Kidney (tissue), 14 donors: ENCODE results near the gene LTBP2. TPM values are rescaled to one million over a fixed set of nuclear protein-coding genes. Genes with fewer than 3 reads are reported as not detected.

ENCODE experiments used
- DNase-seq, 5 donors: peaks; one replicate each; pipeline ENCODE4 v3.0.0-alpha.2; 2013 to 2020
- FAIRE-seq: peaks from 2 replicates; lab custom pipeline; 2012; peaks lifted over from hg19 to GRCh38; lab: Jason Lieb, UNC
- H3K27ac ChIP-seq, 2 donors: one replicate each; pipeline ENCODE4 v1.7.0; 2013; ENCODE audit warnings: low read depth in 2 of 2, low read length in 2 of 2, inconsistent platforms in 1 of 2
- H3K27me3 ChIP-seq: one replicate; pipeline ENCODE4 v1.7.1; 2013; ENCODE audit warnings: low read length, inconsistent platforms; ENCODE audit not compliant: control insufficient read depth, insufficient read depth
- H3K36me3 ChIP-seq, 3 donors: one replicate each; pipeline versions ENCODE4 v1.7.0 to v1.7.1; 2013; ENCODE audit warnings: low read length in 3 of 3, control low read depth in 1 of 3, inconsistent platforms in 1 of 3; ENCODE audit not compliant: insufficient read depth in 3 of 3, control insufficient read depth in 2 of 3
- H3K4me1 ChIP-seq, 3 donors: one replicate each; pipeline versions ENCODE4 v1.7.0 to v1.7.1; 2013; ENCODE audit warnings: low read length in 3 of 3, inconsistent platforms in 1 of 3, low read depth in 1 of 3; ENCODE audit not compliant: control insufficient read depth in 2 of 3, insufficient read depth in 2 of 3
- H3K4me3 ChIP-seq, 3 donors: one replicate each; pipeline versions ENCODE4 v1.7.0 to v1.8.1; 2013; ENCODE audit warnings: low read length in 3 of 3, control low read depth in 1 of 3, inconsistent platforms in 1 of 3
- H3K9ac ChIP-seq, 3 donors: one replicate each; pipeline versions ENCODE4 v1.7.0 to v1.7.1; 2013; ENCODE audit warnings: low read length in 3 of 3, control low read depth in 1 of 3, inconsistent platforms in 1 of 3
- H3K9me3 ChIP-seq, 3 donors: one replicate each; pipeline versions ENCODE4 v1.7.0 to v1.7.1; 2013; ENCODE audit warnings: low read length in 3 of 3, control low read depth in 1 of 3, inconsistent platforms in 1 of 3; ENCODE audit not compliant: control insufficient read depth in 2 of 3, insufficient read depth in 1 of 3
- CTCF ChIP-seq: IDR thresholded peaks from 3 replicates; pipeline ENCODE4 v1.5.1; 2012; ENCODE audit warnings: mild to moderate bottlenecking, moderate library complexity, borderline replicate concordance; ENCODE audit not compliant: insufficient read depth; ENCODE audit errors: extremely low read depth
- intact Hi-C: fragments of 100-400 bp; cut with DNase I; formaldehyde crosslinking; loops from one replicate; pipeline ENCODE4 v1.11.1; 2022
- polyA plus RNA-seq: library from polyadenylated mRNA; stranded (reverse); fragments of 350-450 nt; fragmentation: Illumina TruSeq; extraction: RNeasy Lipid Tissue Mini Kit (QIAGEN cat#74804); gene quantifications from one replicate; pipeline ENCODE4 v1.2.3, GENCODE V29; 2014; ENCODE audit warnings: low read depth, low replicate concordance; ENCODE audit not compliant: insufficient read depth
- total RNA-seq: library from RNA; stranded (reverse); fragmentation: NEBNext Ultra II Directional; extraction: Animal tissue kit (Norgen Biotek cat#: 25700); gene quantifications from one replicate; pipeline ENCODE4 v1.2.1, GENCODE V29; 2021
- donor health status: control.
- donor health status: control.
- donor health status: control.
- donor health status: control.
- donor health status: control.
- donor health status: DM: yes; HTN: yes; CAD: no.
- donor health status: Normal renal cell carcinoma (clear cell type).

LTBP2 gene
- total and polyA plus RNA-seq, 2 donors from 2014 or later, result 2.9 to 10.4 TPM

DNA sequence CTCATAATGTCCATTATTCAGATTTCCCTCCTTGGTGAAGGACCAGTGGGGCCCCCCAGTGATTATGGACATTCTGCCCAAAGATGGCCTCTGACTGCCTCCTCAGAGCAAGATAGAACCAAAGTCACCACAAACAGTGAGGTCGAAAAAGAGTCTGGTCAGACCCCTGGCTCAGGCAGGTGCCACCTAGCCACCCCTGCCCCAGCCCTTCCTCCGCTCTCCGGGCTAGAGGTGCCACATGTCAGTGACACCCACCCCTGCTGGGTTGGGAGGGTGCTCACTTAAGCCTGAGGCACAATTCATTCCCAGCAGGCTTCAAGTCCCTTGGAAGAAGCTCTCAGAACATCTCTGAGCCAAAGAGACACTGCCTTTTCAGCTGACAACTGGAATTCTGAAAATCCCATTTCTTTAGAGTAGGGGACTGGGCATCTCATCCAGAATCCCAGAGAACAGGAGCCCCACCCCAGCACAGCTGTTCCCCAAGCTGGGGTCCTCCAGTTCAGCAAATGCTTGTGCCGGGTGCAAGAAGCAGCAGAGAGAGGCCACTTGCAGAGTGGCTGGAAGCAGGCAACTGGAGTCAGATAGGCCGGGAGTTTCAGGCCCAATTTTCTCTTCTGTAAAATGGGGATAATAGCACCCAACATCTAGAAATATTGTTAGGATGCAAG lies 68.1 kb downstream of the LTBP2 start:
- no peaks in the 10 kb centered on the region for H3K36me3 ChIP-seq
- FAIRE-seq (no peak), DNase-seq (no peak)
- TF ChIP-seq CTCF, result no peak
- no peaks in the 10 kb centered on the region for H3K27me3 ChIP-seq
- H3K9ac ChIP-seq, result no peak overlapping the region
- H3K4me3 ChIP-seq, result no peak overlapping the region
- intact Hi-C loops, result no loop called here
- no peak overlapping the region for H3K27ac ChIP-seq
- no peaks in the 10 kb centered on the region for H3K4me1 ChIP-seq
- H3K9me3 ChIP-seq, result no peaks in the 10 kb centered on the region

GRCh38 chr14:74542056-74542685 lies 69.9 kb downstream of the LTBP2 start:
- no peak for FAIRE-seq
- Histone ChIP-seq H3K9ac (no peak overlapping the region), H3K4me1 (no peaks in the 10 kb centered on the region), H3K27ac (no peak overlapping the region), H3K9me3 (no peaks in the 10 kb centered on the region), H3K27me3 (no peaks in the 10 kb centered on the region), H3K36me3 (no peaks in the 10 kb centered on the region), H3K4me3 (no peak overlapping the region)
- intact Hi-C loops, result no loop called here
- DNase-seq, result peak in 1 of 5 donors; percentile 29
- TF ChIP-seq CTCF, result no peak

GRCh38 chr14:74541225-74541624 lies 70.8 kb downstream of the LTBP2 start:
- H3K4me3 ChIP-seq, result no peak overlapping the region
- intact Hi-C loops, result no loop called here
- TF ChIP-seq CTCF, result no peak
- no peak overlapping the region for H3K27ac ChIP-seq
- no peaks in the 10 kb centered on the region for H3K9me3 ChIP-seq
- no peak for DNase-seq
- no peaks in the 10 kb centered on the region for H3K27me3 ChIP-seq
- FAIRE-seq, result no peak
- H3K9ac ChIP-seq, result no peak overlapping the region
- no peaks in the 10 kb centered on the region for H3K36me3 ChIP-seq
- H3K4me1 ChIP-seq, result no peaks in the 10 kb centered on the region
